ENCODE results near the gene KLF13. TPM values are rescaled to one million over a fixed set of nuclear protein-coding genes. Genes with fewer than 3 reads are reported as not detected.

KLF13 gene
- total RNA-seq, 1 donor = 13.8 TPM

DNA sequence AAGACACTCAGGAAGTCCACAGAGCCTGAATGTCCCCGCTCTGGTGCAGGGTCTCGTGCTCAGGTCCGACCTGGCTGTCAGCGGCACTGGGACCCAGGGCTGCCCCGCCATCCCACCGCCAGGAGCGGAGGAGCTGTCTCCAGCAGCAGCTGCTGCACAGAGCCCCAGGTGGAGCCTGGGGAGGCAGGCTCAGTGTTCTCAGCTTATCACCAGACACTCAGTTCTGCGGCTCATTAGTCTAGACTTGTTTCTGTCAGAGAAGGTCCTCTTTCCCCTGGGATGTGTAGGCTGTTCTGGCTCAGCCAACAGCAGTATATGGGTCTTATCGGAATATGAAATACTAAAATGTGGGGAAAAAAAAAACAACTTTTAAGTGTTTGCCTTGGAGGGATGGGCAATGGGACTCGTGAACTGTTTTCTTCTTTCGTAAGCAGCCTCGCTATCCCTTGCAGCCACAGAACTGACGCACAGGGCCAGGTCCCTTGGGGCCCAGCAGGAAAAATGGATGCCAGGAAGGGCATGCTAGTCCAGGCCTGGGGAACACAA is 75.9 kb downstream of the KLF13 start:
- no peak overlapping the region for H3K4me3 ChIP-seq (ENCODE audit: low read depth, low read length)
- TF ChIP-seq, protein P1, sequence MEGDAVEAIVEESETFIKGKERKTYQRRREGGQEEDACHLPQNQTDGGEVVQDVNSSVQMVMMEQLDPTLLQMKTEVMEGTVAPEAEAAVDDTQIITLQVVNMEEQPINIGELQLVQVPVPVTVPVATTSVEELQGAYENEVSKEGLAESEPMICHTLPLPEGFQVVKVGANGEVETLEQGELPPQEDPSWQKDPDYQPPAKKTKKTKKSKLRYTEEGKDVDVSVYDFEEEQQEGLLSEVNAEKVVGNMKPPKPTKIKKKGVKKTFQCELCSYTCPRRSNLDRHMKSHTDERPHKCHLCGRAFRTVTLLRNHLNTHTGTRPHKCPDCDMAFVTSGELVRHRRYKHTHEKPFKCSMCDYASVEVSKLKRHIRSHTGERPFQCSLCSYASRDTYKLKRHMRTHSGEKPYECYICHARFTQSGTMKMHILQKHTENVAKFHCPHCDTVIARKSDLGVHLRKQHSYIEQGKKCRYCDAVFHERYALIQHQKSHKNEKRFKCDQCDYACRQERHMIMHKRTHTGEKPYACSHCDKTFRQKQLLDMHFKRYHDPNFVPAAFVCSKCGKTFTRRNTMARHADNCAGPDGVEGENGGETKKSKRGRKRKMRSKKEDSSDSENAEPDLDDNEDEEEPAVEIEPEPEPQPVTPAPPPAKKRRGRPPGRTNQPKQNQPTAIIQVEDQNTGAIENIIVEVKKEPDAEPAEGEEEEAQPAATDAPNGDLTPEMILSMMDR (IDR thresholded peaks at IDR 0.05; ENCODE audit: insufficient read depth, low read depth, low read length) = no peak
- DNase-seq (ENCODE audit: low read depth) = peak; percentile 89

DNA sequence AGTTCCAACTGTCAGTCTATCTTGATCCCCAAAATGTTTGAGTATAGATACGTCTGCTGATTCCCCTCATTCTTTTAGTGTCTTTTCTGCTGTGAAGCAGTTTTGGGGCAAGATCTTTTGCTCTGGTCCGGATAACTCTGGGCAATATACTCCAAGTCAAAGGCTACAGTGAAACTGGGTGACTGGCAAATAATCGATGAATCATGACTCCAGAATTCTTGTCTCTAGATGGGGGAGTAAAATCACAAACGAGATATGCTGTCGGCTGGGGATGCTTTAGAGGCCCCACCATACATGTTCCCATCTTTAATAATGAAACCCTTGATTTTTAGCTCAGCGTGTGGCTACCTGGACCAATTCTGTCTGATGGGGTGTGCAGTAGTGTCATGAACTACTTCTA is 76.5 kb downstream of the KLF13 start:
- no peak overlapping the region for H3K4me3 ChIP-seq (ENCODE audit: low read depth, low read length)
- TF ChIP-seq, protein P1 (IDR thresholded peaks at IDR 0.05; ENCODE audit: insufficient read depth, low read depth, low read length) = no peak
- no peak for DNase-seq (ENCODE audit: low read depth)

DNA sequence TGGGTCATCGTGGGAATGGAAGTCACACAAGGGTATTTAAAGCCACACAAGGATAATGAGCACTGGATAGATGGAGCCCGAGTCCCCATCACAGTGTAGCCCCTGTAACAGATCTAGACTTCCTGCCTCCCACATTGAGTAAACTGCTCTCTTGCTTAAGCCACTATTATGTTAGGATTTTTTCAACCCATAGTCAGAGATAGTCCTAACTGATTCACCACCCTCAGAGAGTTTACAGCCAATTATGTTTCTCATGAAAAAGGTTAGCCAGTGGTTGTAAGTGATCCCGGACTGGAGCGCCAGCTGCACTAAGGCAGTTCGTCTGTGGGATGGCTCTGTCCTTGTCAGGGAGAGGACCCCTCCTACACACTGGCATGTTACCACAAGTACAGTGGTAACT is 77.0 kb downstream of the KLF13 start:
- no peak overlapping the region for H3K4me3 ChIP-seq (ENCODE audit: low read depth, low read length)
- TF ChIP-seq, protein P1 (IDR thresholded peaks at IDR 0.05; ENCODE audit: insufficient read depth, low read depth, low read length) = no peak
- DNase-seq (ENCODE audit: low read depth) = peak; percentile 45

DNA sequence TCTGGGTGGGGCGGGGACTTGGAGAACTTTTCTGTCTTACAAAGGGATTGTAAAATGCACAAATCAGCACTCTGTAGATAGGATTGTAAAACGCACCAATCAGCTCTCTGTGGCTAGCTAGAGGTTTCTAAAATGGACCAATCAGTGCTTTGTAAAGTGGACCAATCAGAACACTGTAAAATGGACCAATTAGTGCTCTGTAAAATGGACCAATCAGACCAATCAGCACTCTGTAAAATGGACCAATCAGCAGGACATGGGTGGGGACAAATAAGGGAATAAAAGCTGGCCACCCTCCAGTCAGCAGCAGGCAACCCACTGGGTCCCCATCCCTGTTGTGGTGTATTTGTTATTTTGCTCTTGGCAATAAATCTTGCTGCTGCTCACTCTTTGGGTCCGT is 77.7 kb downstream of the KLF13 start:
- TF ChIP-seq, protein P1 (IDR thresholded peaks at IDR 0.05; ENCODE audit: insufficient read depth, low read depth, low read length) = no peak
- H3K4me3 ChIP-seq (ENCODE audit: low read depth, low read length) = no peak overlapping the region
- no peak for DNase-seq (ENCODE audit: low read depth)

DNA sequence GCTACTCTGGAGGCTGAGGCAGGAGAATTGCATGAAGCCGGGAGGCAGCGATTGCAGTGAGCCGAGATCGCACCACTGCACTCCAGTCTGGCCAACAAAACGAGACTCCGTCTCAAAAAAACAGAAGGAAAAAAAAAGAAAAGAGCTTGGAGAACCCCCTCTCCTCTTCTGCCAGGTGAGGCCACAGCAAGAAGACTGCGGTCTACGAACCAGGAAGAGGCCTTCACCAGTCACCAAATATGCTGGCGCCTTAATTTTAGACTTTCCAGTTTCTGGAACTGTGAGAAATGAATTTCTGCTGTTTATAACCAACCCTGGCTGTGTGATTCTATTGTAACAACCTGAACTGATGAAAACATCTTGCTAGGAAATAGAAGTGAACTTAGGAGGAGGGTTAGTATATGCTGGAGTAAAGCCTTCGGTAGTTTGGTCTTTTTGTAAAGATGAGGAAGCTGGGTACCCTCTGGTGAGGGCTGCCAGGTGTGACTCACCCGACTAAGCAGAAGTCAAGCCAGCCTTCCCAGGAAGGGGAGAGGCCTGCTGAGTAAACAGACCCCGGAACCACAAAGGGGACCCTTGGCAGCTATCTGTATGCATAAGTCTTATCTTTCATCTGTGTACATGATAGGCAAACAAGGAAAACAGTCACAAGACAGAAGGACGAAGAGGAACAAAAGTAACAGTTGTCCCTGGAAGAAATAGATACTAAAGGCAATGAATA is 78.7 kb downstream of the KLF13 start:
- DNase-seq (ENCODE audit: low read depth) = peak; percentile 37

DNA sequence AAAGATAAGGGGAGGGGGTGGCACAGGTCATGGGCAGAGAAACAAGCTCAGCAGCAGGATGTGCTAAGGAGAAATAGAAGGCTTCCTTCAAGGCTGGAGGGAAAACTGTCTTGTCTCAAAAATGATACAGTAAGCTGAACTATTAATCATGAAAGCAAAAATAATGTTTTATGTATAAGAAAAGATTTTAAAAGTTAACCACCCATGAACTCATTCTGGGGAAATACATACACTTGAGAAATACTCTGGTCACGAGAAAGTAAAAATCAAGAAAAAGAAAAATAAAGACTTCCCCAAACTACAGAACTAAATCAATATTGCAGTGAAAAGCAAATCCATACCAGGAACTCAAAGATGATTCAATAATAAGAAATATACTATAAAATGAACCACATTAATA is 80.7 kb downstream of the KLF13 start:
- no peak for DNase-seq (ENCODE audit: low read depth)
- TF ChIP-seq, protein P1 (IDR thresholded peaks at IDR 0.05; ENCODE audit: insufficient read depth, low read depth, low read length) = no peak
- H3K4me3 ChIP-seq (ENCODE audit: low read depth, low read length) = no peak overlapping the region

More for the DNA sequence above, 78.7 kb downstream of the KLF13 start:
- H3K4me3 ChIP-seq (ENCODE audit: low read depth, low read length) = no peak overlapping the region
- TF ChIP-seq, protein P1 (IDR thresholded peaks at IDR 0.05; ENCODE audit: insufficient read depth, low read depth, low read length) = no peak
